Ovary (tissue), 3 donors: ENCODE data around the gene CHD9.

Source experiments
- EP300 ChIP-seq: sonication (generic); formaldehyde crosslinking; IDR thresholded peaks from one replicate; pipeline ENCODE4 v1.6.1; 2017; ENCODE audit warnings: antibody characterized with exemption
- POLR2A ChIP-seq: fragments of 450-650 bp; IDR thresholded peaks from one replicate; pipeline ENCODE4 v1.6.1; 2017; ENCODE audit warnings: antibody characterized with exemption, mild to moderate bottlenecking, moderate library complexity
- TF ChIP-seq, protein P1 (sequence below), 3 donors: fragments of 450-650 bp in 2 of 3; fragments of 200-600 bp in 1 of 3; IDR thresholded peaks; one replicate each; pipeline versions ENCODE4 v1.5.1 to v1.8.0; 2016 to 2022; ENCODE audit warnings: antibody characterized with exemption in 3 of 3, mild to moderate bottlenecking in 1 of 3
- donor health status: DM: no; HTN: no; CAD: no.

DNA sequence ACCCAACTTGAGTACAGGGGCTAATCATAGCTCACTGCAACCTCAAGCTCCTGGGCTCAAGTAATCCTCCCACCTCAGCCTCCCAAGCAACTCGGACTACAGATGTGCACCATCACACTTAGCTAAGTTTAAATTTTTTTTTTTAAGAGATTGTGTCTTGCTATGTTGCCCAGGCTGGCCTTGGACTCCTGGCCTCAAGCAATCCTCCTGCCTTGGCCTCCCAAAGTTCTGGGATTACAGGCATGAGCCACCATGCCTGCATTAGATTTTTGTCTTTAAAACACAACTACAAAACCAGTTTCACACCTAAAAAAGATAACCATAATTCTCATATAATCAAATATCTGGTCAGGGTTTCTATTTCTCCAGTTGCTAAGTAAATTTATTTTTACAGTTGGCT is 147.1 kb downstream of the CHD9 start:
- TF ChIP-seq EP300 (no peak), POLR2A (no peak)
- TF ChIP-seq, protein P1, sequence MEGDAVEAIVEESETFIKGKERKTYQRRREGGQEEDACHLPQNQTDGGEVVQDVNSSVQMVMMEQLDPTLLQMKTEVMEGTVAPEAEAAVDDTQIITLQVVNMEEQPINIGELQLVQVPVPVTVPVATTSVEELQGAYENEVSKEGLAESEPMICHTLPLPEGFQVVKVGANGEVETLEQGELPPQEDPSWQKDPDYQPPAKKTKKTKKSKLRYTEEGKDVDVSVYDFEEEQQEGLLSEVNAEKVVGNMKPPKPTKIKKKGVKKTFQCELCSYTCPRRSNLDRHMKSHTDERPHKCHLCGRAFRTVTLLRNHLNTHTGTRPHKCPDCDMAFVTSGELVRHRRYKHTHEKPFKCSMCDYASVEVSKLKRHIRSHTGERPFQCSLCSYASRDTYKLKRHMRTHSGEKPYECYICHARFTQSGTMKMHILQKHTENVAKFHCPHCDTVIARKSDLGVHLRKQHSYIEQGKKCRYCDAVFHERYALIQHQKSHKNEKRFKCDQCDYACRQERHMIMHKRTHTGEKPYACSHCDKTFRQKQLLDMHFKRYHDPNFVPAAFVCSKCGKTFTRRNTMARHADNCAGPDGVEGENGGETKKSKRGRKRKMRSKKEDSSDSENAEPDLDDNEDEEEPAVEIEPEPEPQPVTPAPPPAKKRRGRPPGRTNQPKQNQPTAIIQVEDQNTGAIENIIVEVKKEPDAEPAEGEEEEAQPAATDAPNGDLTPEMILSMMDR (IDR thresholded peaks at IDR 0.05) = no peak
